GM08714 (cell line): ENCODE results near the gene ACVR1B.

Source experiments
- H3K4me3 ChIP-seq: fragments of 200-500 bp; sonication (Bioruptor generic); 2 replicates; pipeline ENCODE4 v1.5.1; 2014; ENCODE audit warnings: mild to moderate bottlenecking, low read length, inconsistent platforms
- ZNF274 ChIP-seq: IDR thresholded peaks from 2 replicates; pipeline ENCODE4 v1.6.1; 2012; ENCODE audit warnings: mild to moderate bottlenecking, low read depth, low read length

Gene ACVR1B

GRCh38 chr12:51923506-51924365 is 27.8 kb upstream of the ACVR1B start:
- no peak for TF ChIP-seq ZNF274
- no peak overlapping the region for H3K4me3 ChIP-seq

GRCh38 chr12:51924551-51925319 is 26.8 kb upstream of the ACVR1B start:
- no peak overlapping the region for H3K4me3 ChIP-seq
- TF ChIP-seq ZNF274, result no peak

GRCh38 chr12:51925346-51926063 is 26.0 kb upstream of the ACVR1B start:
- TF ChIP-seq ZNF274, result no peak

GRCh38 chr12:51926064-51926632 is 25.4 kb upstream of the ACVR1B start:
- no peak for TF ChIP-seq ZNF274
- H3K4me3 ChIP-seq, result no peak overlapping the region

More at GRCh38 chr12:51925346-51926063, 26.0 kb upstream of the ACVR1B start:
- no peak overlapping the region for H3K4me3 ChIP-seq

GRCh38 chr12:51926718-51927117 is 24.8 kb upstream of the ACVR1B start:
- TF ChIP-seq ZNF274, result no peak

GRCh38 chr12:51932218-51933076 is 19.1 kb upstream of the ACVR1B start:
- no peak for TF ChIP-seq ZNF274
- H3K4me3 ChIP-seq, result no peak overlapping the region

More at GRCh38 chr12:51926718-51927117, 24.8 kb upstream of the ACVR1B start:
- H3K4me3 ChIP-seq, result no peak overlapping the region

- H3K4me3 ChIP-seq, result no peak overlapping the region
- no peak for TF ChIP-seq ZNF274
These were observed 17.4 kb upstream of the ACVR1B start for GRCh38 chr12:51934080-51934479.

GRCh38 chr12:51937926-51938325 is 13.6 kb upstream of the ACVR1B start:
- no peak for TF ChIP-seq ZNF274
- H3K4me3 ChIP-seq, result no peak overlapping the region

- no peak for TF ChIP-seq ZNF274
- no peak overlapping the region for H3K4me3 ChIP-seq
These were observed 12.8 kb upstream of the ACVR1B start for GRCh38 chr12:51938726-51939125.

- TF ChIP-seq ZNF274, result no peak
- H3K4me3 ChIP-seq, result no peak overlapping the region
These were observed 10.4 kb upstream of the ACVR1B start for GRCh38 chr12:51941011-51941581.

- no peak overlapping the region for H3K4me3 ChIP-seq
- TF ChIP-seq ZNF274, result no peak
These were observed 9.9 kb upstream of the ACVR1B start for GRCh38 chr12:51941604-51942003.

- no peak for TF ChIP-seq ZNF274
These were observed 9.4 kb upstream of the ACVR1B start for GRCh38 chr12:51942056-51942455.

GRCh38 chr12:51942501-51943000 is 8.9 kb upstream of the ACVR1B start:
- no peak for TF ChIP-seq ZNF274
- H3K4me3 ChIP-seq, result no peak overlapping the region

More at GRCh38 chr12:51942056-51942455, 9.4 kb upstream of the ACVR1B start:
- no peak overlapping the region for H3K4me3 ChIP-seq

- no peak for TF ChIP-seq ZNF274
- no peak overlapping the region for H3K4me3 ChIP-seq
These were observed 8.2 kb upstream of the ACVR1B start for GRCh38 chr12:51943346-51943745.
